WTC11 (cell line): Measurements from ENCODE around the gene SLC29A4. TPM values are rescaled to one million over a fixed set of nuclear protein-coding genes. Genes with fewer than 3 reads are reported as not detected.
"Not testable (repeated sequence)": the region's sequence is repeated elsewhere in the genome, so short reads cannot be mapped to it uniquely, and the experiment has no call there.

ENCODE experiments used
- ATAC-seq: fragments of 200-7000 bp; cut with Tn5 transposase; 2 replicates; pipeline ENCODE4 v1.10.0; 2021; ENCODE audit warnings: mild to moderate bottlenecking, moderate library complexity
- CTCF ChIA-PET: fragments of 300-600 bp; sonication (Branson Sonifier 250); formaldehyde crosslinking; loops from one replicate; lab custom pipeline; 2021; ENCODE audit warnings: antibody characterized with exemption; lab: Charles Lee
- POLR2A ChIA-PET: fragments of 350-600 bp; sonication (Branson Sonifier 250); formaldehyde crosslinking; loops from one replicate; lab custom pipeline; 2021; ENCODE audit warnings: antibody characterized with exemption; lab: Charles Lee
- DNase-seq: peaks from one replicate; pipeline ENCODE4 v3.0.0; 2021; ENCODE audit warnings: low spot score
- H3K27ac Mint-ChIP-seq: 2 replicates; pipeline ENCODE4 v1.8.0; 2021; ENCODE audit warnings: mixed read lengths
- H3K27me3 Mint-ChIP-seq: 2 replicates; pipeline ENCODE4 v1.8.0; 2021; ENCODE audit warnings: low read depth, mild to moderate bottlenecking, moderate library complexity, mixed read lengths
- H3K36me3 Mint-ChIP-seq: 2 replicates; pipeline ENCODE4 v1.8.0; 2021; ENCODE audit warnings: mixed read lengths
- H3K4me1 Mint-ChIP-seq: 2 replicates; pipeline ENCODE4 v1.8.0; 2022; ENCODE audit warnings: mixed read lengths
- H3K4me3 Mint-ChIP-seq: 2 replicates; pipeline ENCODE4 v1.8.0; 2021; ENCODE audit warnings: mild to moderate bottlenecking, moderate library complexity, mixed read lengths
- H3K9me3 Mint-ChIP-seq: 2 replicates; pipeline ENCODE4 v1.8.0; 2021; ENCODE audit warnings: mixed read lengths
- ATF2 ChIP-seq: sonication (generic); formaldehyde crosslinking; IDR thresholded peaks from 2 replicates; pipeline ENCODE4 v1.8.1; 2022; ENCODE audit warnings: low read depth, missing genetic modification reagents, borderline replicate concordance
- ETV6 ChIP-seq: sonication (generic); formaldehyde crosslinking; IDR thresholded peaks from 2 replicates; pipeline ENCODE4 v1.8.1; 2022; ENCODE audit warnings: mild to moderate bottlenecking, missing genetic modification reagents
- GTF2I ChIP-seq: fragments of 250-450 bp; sonication (Bioruptor Pico); conservative IDR thresholded peaks from 2 replicates; pipeline ENCODE4 v1.4.0; 2021; ENCODE audit warnings: mild to moderate bottlenecking
- HMGA2 ChIP-seq: fragments of 250-450 bp; sonication (Bioruptor Pico); IDR thresholded peaks from 2 replicates; pipeline ENCODE4 v1.4.0; 2021; ENCODE audit warnings: mild to moderate bottlenecking, moderate library complexity
- HMGXB4 ChIP-seq: sonication (generic); formaldehyde crosslinking; IDR thresholded peaks from 2 replicates; pipeline ENCODE4 v1.8.1; 2023; ENCODE audit warnings: mild to moderate bottlenecking, moderate library complexity, missing genetic modification reagents
- IRF1 ChIP-seq: sonication (generic); formaldehyde crosslinking; IDR thresholded peaks from 2 replicates; pipeline ENCODE4 v1.8.0; 2023; ENCODE audit warnings: missing genetic modification reagents
- JUN ChIP-seq: sonication (generic); formaldehyde crosslinking; IDR thresholded peaks from 2 replicates; pipeline ENCODE4 v1.8.0; 2023; ENCODE audit warnings: mild to moderate bottlenecking, missing genetic modification reagents
- MXD4 ChIP-seq: fragments of 250-450 bp; sonication (Bioruptor Pico); IDR thresholded peaks from 2 replicates; pipeline ENCODE4 v1.8.0; 2021; ENCODE audit warnings: mild to moderate bottlenecking, moderate library complexity, borderline replicate concordance
- NR3C1 ChIP-seq: sonication (generic); formaldehyde crosslinking; conservative IDR thresholded peaks from 2 replicates; pipeline ENCODE4 v1.8.1; 2023; ENCODE audit warnings: low read depth, mild to moderate bottlenecking, missing genetic modification reagents
- PREB ChIP-seq: sonication (generic); formaldehyde crosslinking; IDR thresholded peaks from 2 replicates; pipeline ENCODE4 v1.8.1; 2022; ENCODE audit warnings: mild to moderate bottlenecking, missing genetic modification reagents, moderate library complexity, borderline replicate concordance
- SMAD4 ChIP-seq: sonication (generic); formaldehyde crosslinking; IDR thresholded peaks from 2 replicates; pipeline ENCODE4 v1.8.0; 2022; ENCODE audit warnings: mild to moderate bottlenecking, missing genetic modification reagents
- TEAD1 ChIP-seq: sonication (generic); formaldehyde crosslinking; IDR thresholded peaks from 2 replicates; pipeline ENCODE4 v1.8.0; 2022; ENCODE audit warnings: mild to moderate bottlenecking, missing genetic modification reagents
- ZNF138 ChIP-seq: sonication (generic); formaldehyde crosslinking; conservative IDR thresholded peaks from 2 replicates; pipeline ENCODE4 v1.8.1; 2022; ENCODE audit warnings: mild to moderate bottlenecking, moderate library complexity, missing genetic modification reagents
- total RNA-seq: library from RNA; stranded (reverse); gene quantifications from 3 replicates; pipeline ENCODE4 v1.2.3, GENCODE V29; 2021

Gene SLC29A4
- total RNA-seq, 1 experiment from 2014 or later: 14.4 TPM

- H3K27ac Mint-ChIP-seq, H3K36me3 Mint-ChIP-seq, H3K27me3 Mint-ChIP-seq, H3K4me3 Mint-ChIP-seq, H3K9me3 Mint-ChIP-seq, POLR2A ChIA-PET, H3K4me1 Mint-ChIP-seq, ATAC-seq, DNase-seq: not testable (repeated sequence)
- CTCF ChIA-PET: interaction anchor here (1.1 kb wide), 1 partner anchor 438 kb away, joined by 3 read pairs; no protein-coding TSS in a partner anchor
These were observed 14.9 kb upstream of the SLC29A4 start for GRCh38 chr7:5267829-5268228.

GRCh38 chr7:5269992-5270657 lies 12.6 kb upstream of the SLC29A4 start:
- H3K36me3 Mint-ChIP-seq, H3K27ac Mint-ChIP-seq, DNase-seq, H3K4me1 Mint-ChIP-seq, H3K27me3 Mint-ChIP-seq, H3K9me3 Mint-ChIP-seq, POLR2A ChIA-PET, H3K4me3 Mint-ChIP-seq, ATAC-seq: not testable (repeated sequence)
- CTCF ChIA-PET: interaction anchor here (1.5 kb wide), 1 partner anchor 29 kb away, joined by 5 read pairs; no protein-coding TSS in a partner anchor

GRCh38 chr7:5270788-5271187 lies 12.0 kb upstream of the SLC29A4 start:
- Mint-ChIP-seq H3K9me3 (no peaks in the 10 kb centered on the region), H3K4me3 (no peak overlapping the region), H3K27ac (no peak overlapping the region), H3K27me3 (no peaks in the 10 kb centered on the region), H3K4me1 (peaks cover 7% of the 10 kb centered on the region), H3K36me3 (no peaks in the 10 kb centered on the region)
- ChIA-PET CTCF (interaction anchor here (1.5 kb wide), 1 partner anchor 30 kb away, joined by 5 read pairs; no protein-coding TSS in a partner anchor), POLR2A (no interaction called here)
- no peak for TF ChIP-seq SMAD4 (CRISPR knock-in tag)
- TF ChIP-seq TEAD1 (CRISPR knock-in tag): no peak
- TF ChIP-seq HMGA2 (CRISPR knock-in tag): no peak
- TF ChIP-seq JUN: no peak
- TF ChIP-seq IRF1 (CRISPR knock-in tag): no peak
- no peak for TF ChIP-seq GTF2I
- TF ChIP-seq NR3C1 (CRISPR knock-in tag): no peak
- no peak for TF ChIP-seq ZNF138 (CRISPR knock-in tag)
- TF ChIP-seq ETV6 (CRISPR knock-in tag): no peak
- no peak for TF ChIP-seq ATF2
- no peak for TF ChIP-seq PREB (CRISPR knock-in tag)
- TF ChIP-seq MXD4: no peak
- no peak for TF ChIP-seq HMGXB4
- no peak for DNase-seq
- ATAC-seq: no peak

- H3K4me1 Mint-ChIP-seq, CTCF ChIA-PET: not testable (repeated sequence)
These were observed 8.8 kb upstream of the SLC29A4 start for GRCh38 chr7:5273831-5274405.

More at GRCh38 chr7:5273831-5274405, 8.8 kb upstream of the SLC29A4 start:
- H3K9me3 Mint-ChIP-seq, H3K27ac Mint-ChIP-seq, POLR2A ChIA-PET, H3K27me3 Mint-ChIP-seq, H3K36me3 Mint-ChIP-seq, ATAC-seq, H3K4me3 Mint-ChIP-seq, DNase-seq: not testable (repeated sequence)
